Measurements from ENCODE around the gene MAMLD1.
"Not testable (repeated sequence)": the region's sequence is repeated elsewhere in the genome, so short reads cannot be mapped to it uniquely, and the experiment has no call there.

The MAMLD1 gene

GRCh38 chrX:150362599-150363481 is at the start of gene MAMLD1:
Gene MAMLD1, plus strand, starts transcription at chrX:150363317. Its CDS starts 82,200 bp downstream, at chrX:150445517.
- peak; percentile 55 for DNase-seq

- DNase-seq = no peak
These were observed 49.6 kb upstream of the MAMLD1 start for GRCh38 chrX:150313514-150313913.

GRCh38 chrX:150314186-150314585 is 48.9 kb upstream of the MAMLD1 start:
- DNase-seq = no peak

- DNase-seq = no peak
These were observed 46.6 kb upstream of the MAMLD1 start for GRCh38 chrX:150316564-150316963.

GRCh38 chrX:150323020-150323419 is 40.1 kb upstream of the MAMLD1 start:
- DNase-seq = no peak

- no peak for DNase-seq
These were observed 38.9 kb upstream of the MAMLD1 start for GRCh38 chrX:150324035-150324728.

- DNase-seq = no peak
These were observed 38.2 kb upstream of the MAMLD1 start for GRCh38 chrX:150324919-150325318.

- no peak for DNase-seq
These were observed 36.4 kb upstream of the MAMLD1 start for GRCh38 chrX:150326541-150327247.

GRCh38 chrX:150329282-150329681 is 33.8 kb upstream of the MAMLD1 start:
- no peak for DNase-seq

- DNase-seq = no peak
These were observed 33.2 kb upstream of the MAMLD1 start for GRCh38 chrX:150329868-150330267.

GRCh38 chrX:150332023-150332422 is 31.1 kb upstream of the MAMLD1 start:
- no peak for DNase-seq

GRCh38 chrX:150334100-150334499 is 29.0 kb upstream of the MAMLD1 start:
- DNase-seq = no peak

- no peak for DNase-seq
These were observed 28.1 kb upstream of the MAMLD1 start for GRCh38 chrX:150334981-150335380.

- DNase-seq = no peak
These were observed 26.1 kb upstream of the MAMLD1 start for GRCh38 chrX:150337026-150337425.

GRCh38 chrX:150337536-150337935 is 25.6 kb upstream of the MAMLD1 start:
- DNase-seq = no peak

GRCh38 chrX:150338615-150339014 is 24.5 kb upstream of the MAMLD1 start:
- no peak for DNase-seq

- no peak for DNase-seq
These were observed 23.4 kb upstream of the MAMLD1 start for GRCh38 chrX:150339736-150340135.

GRCh38 chrX:150340326-150340725 is 22.8 kb upstream of the MAMLD1 start:
- DNase-seq = not testable (repeated sequence)

GRCh38 chrX:150347471-150347870 is 15.6 kb upstream of the MAMLD1 start:
- DNase-seq = no peak

- DNase-seq = no peak
These were observed 14.8 kb upstream of the MAMLD1 start for GRCh38 chrX:150348365-150348764.

GRCh38 chrX:150352114-150352513 is 11.0 kb upstream of the MAMLD1 start:
- DNase-seq = no peak

GRCh38 chrX:150352581-150352980 is 10.5 kb upstream of the MAMLD1 start:
- no peak for DNase-seq

GRCh38 chrX:150355913-150356312 is 7.2 kb upstream of the MAMLD1 start:
- no peak for DNase-seq

GRCh38 chrX:150357790-150358189 is 5.3 kb upstream of the MAMLD1 start:
- no peak for DNase-seq

All from activated CD4-positive, alpha-beta T cell treated with anti-CD3 and anti-CD28 coated beads, Interleukin-2, amount 50 U/mL, for 16 hours (primary cell).